Measurements from ENCODE around the gene TNFRSF4. TPM values are rescaled to one million over a fixed set of nuclear protein-coding genes. Genes with fewer than 3 reads are reported as not detected.
"Not testable (repeated sequence)": the region's sequence is repeated elsewhere in the genome, so short reads cannot be mapped to it uniquely, and the experiment has no call there.

The TNFRSF4 gene
- total and polyA plus RNA-seq, 8 donors: 0.55 to 4.5 (median 2.9) TPM; not detected in 4

GRCh38 chr1:1177452-1178206, 36.3 kb downstream of the TNFRSF4 start:
- intact Hi-C loops (cut with DNase I; ENCODE audit: low total_unique reads): loop anchor here (10.0 kb wide), 1 partner anchor 47 kb away; no protein-coding TSS in a partner anchor
- no peak for DNase-seq

DNA sequence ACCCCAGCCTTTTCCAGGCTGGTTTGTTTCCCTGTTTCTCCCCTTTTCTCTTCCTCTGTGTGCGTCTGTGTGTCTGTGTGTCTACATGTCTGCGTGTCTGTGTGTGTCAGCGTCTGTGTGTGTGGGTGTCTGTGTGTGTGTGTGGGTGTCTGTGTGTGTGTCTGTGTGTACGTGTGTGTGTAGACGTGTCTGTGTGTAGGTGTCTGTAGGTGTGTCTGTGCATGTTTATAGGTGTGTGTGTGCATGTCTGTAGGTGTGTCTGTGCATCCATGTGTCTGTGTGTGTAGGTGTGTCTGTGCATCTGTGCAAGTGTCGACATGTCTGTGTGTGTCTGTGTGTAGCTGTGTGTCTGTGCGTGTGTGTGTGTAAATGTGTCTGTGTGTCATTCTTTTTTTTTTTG, 37.0 kb downstream of the TNFRSF4 start:
- intact Hi-C loops (cut with DNase I; ENCODE audit: low total_unique reads): loop anchor here (10.0 kb wide), 1 partner anchor 48 kb away; no protein-coding TSS in a partner anchor
- TF ChIP-seq EP300 (IDR thresholded peaks at IDR 0.05) (no peak), POLR2A (IDR thresholded peaks at IDR 0.05) (no peak), CTCF (IDR thresholded peaks at IDR 0.05) (no peak), POLR2AphosphoS5 (IDR thresholded peaks at IDR 0.05) (no peak)
- H3K4me1 ChIP-seq: peaks cover 5 to 12% (median 8%) of the 10 kb centered on the region in 4 donors
- H3K9me3 ChIP-seq: no peaks in the 10 kb centered on the region
- no peak overlapping the region for H3K27ac ChIP-seq
- 73 to 91% (median 85%) methylated on average over 7 of the region's 7 CpGs for WGBS, 5 donors
- H3K36me3 ChIP-seq: no peaks in the 10 kb centered on the region
- no peak for DNase-seq
- peaks cover 0 to 94% (median 13%) of the 10 kb centered on the region in 3 donors for H3K27me3 ChIP-seq
- no peak overlapping the region for H3K4me3 ChIP-seq

More at GRCh38 chr1:1177452-1178206, 36.3 kb downstream of the TNFRSF4 start:
- no peak overlapping the region for H3K4me3 ChIP-seq
- H3K27me3 ChIP-seq: peaks cover 0 to 94% (median 11%) of the 10 kb centered on the region in 3 donors
- 85 to 91% (median 88%) methylated on average over 20 to 21 of the region's 21 CpGs for WGBS, 5 donors
- H3K27ac ChIP-seq: no peak overlapping the region
- H3K4me1 ChIP-seq: peaks cover 5 to 12% (median 8%) of the 10 kb centered on the region in 4 donors
- H3K9me3 ChIP-seq: no peaks in the 10 kb centered on the region
- no peaks in the 10 kb centered on the region for H3K36me3 ChIP-seq
- TF ChIP-seq EP300 (IDR thresholded peaks at IDR 0.05): no peak
- TF ChIP-seq POLR2AphosphoS5 (IDR thresholded peaks at IDR 0.05): no peak
- no peak for TF ChIP-seq CTCF (IDR thresholded peaks at IDR 0.05)
- no peak for TF ChIP-seq POLR2A (IDR thresholded peaks at IDR 0.05)

DNA sequence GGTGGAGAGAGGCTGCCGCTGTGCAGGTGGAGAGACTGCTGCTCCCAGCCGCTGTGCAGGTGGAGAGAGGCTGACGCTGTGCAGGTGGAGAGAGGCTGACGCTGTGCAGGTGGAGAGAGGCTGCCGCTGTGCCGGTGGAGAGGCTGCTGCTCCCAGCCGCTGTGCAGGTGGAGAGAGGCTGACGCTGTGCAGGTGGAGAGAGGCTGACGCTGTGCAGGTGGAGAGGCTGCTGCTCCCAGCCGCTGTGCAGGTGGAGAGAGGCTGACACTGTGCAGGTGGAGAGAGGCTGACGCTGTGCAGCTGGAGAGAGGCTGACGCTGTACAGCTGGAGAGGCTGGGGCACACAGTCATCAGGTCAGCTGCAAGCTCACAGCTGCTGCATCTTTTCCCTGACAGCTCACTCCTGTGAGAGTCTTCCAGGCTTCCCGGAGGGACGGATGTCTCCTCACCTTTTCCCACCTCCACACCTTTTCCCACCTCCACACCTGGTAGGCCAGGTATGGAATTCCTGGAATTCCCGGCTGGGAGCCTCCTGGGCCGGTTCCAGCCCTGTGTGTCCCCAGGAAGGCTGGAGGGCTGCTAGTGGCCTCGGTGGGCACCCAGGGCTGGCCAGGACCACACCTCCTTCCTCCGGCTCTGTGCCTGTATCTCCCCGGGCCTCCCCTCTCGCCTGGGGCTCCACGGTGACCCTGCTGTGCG, 37.7 kb downstream of the TNFRSF4 start:
- peaks cover 0 to 94% (median 17%) of the 10 kb centered on the region in 3 donors for H3K27me3 ChIP-seq
- H3K4me3 ChIP-seq, H3K36me3 ChIP-seq, H3K27ac ChIP-seq, H3K9me3 ChIP-seq: not testable (repeated sequence)
- DNase-seq: peak in 1 of 2 donors; percentile 41
- WGBS, 5 donors: 49 to 67% (median 55%) methylated on average over 17 to 22 of the region's 22 CpGs
- peaks cover 5 to 12% (median 8%) of the 10 kb centered on the region in 4 donors for H3K4me1 ChIP-seq
- intact Hi-C loops (cut with DNase I; ENCODE audit: low total_unique reads): loop anchor here (10.0 kb wide), 1 partner anchor 49 kb away; no protein-coding TSS in a partner anchor

- Histone ChIP-seq H3K27me3 (peaks cover 0 to 94% (median 22%) of the 10 kb centered on the region in 3 donors), H3K9me3 (no peaks in the 10 kb centered on the region), H3K27ac (no peak overlapping the region), H3K36me3 (no peaks in the 10 kb centered on the region), H3K4me3 (no peak overlapping the region), H3K4me1 (peaks cover 5 to 17% (median 11%) of the 10 kb centered on the region in 4 donors)
- 84 to 90% (median 89%) methylated on average over 20 to 29 of the region's 29 CpGs for WGBS, 5 donors
- intact Hi-C loops (cut with DNase I; ENCODE audit: low total_unique reads): loop anchor here (10.0 kb wide), 1 partner anchor 49 kb away; no protein-coding TSS in a partner anchor
- DNase-seq: peak in 1 of 2 donors; percentile 28
- TF ChIP-seq EP300 (IDR thresholded peaks at IDR 0.05) (no peak), POLR2A (IDR thresholded peaks at IDR 0.05) (no peak), POLR2AphosphoS5 (IDR thresholded peaks at IDR 0.05) (no peak), CTCF (IDR thresholded peaks at IDR 0.05) (no peak)
Observed at GRCh38 chr1:1175221-1176062, 38.5 kb downstream of the TNFRSF4 start.
